HG03039 (cell line): ENCODE data around the gene KRT27.

Source experiments
- ATAC-seq: cut with Tn5 transposase; IDR thresholded peaks from one replicate; pipeline ENCODE4 v1.9.1; 2021; ENCODE audit warnings: mild to moderate bottlenecking, moderate library complexity; ENCODE audit not compliant: unreplicated experiment

Gene KRT27

DNA sequence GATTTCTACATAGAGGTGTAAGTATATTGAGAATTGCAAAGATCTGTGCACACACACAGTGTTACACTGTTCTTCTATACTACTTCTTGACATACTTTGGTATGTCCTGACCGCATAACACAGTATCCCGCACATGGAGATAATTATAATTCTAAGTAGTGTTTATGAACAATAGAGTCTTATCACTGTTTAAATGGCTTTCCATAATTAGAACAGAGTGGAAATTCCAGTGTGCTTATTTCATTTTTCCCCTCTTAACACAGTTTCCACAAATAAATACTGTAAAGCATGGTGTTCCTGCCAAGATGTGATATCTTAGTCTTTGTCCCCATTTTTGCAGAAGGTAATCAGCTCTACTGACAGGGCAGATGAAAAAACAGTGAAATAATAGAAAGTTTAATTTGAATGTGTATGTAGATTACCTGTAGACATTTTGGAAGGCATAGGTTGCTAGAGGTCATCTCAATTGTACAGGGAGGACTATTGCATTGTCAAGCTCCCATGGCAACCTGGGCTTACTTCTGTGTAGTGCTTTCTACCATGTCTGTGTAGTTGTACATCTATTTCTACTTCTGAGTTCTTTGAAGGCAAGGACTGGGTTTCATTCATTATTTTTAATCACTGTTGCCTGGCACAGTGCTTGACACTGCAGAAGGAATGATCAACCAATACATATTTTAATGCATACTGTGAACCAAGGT is 27.5 kb upstream of the KRT27 start:
- no peak for ATAC-seq

DNA sequence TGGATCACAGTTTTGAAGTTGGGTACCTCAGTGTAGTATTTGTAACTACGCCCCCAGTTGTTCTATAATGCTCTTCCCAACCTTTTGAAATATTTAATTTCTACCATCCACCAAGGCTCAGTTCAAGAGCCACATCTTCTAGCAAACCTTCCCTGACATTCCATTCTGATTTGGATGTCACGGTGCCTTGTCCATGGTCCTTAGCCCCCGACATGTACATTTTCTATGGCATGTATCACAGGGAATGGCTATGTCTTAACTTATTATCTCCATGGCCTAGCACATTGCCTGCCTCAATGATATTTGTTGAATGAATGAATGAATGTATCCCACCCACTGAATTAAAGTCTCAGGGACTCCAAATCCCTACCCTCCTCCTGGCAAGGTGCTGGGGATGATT is 23.8 kb upstream of the KRT27 start:
- ATAC-seq = no peak

DNA sequence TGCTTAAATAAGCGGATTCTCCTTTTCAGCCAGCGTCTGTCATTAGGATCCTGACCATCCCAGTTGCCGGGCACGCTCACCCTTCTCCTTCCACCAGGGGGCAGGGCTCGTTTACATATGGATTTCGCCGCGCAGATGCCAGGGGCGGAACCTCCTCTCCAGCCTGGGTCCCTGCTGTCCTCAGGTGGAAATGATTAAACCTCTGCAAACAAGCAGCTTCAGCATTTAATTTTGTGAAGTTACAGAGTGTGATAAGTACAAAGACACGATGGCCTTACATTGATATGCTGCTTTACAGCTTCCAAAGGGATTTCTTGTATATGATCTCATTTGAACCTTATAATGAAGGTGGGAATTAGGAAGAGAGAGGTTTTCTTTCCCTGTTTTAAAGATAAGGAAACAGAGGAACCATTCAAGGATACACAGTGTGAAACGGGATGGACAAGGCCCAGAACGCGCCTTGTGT is 21.3 kb upstream of the KRT27 start:
- no peak for ATAC-seq

DNA sequence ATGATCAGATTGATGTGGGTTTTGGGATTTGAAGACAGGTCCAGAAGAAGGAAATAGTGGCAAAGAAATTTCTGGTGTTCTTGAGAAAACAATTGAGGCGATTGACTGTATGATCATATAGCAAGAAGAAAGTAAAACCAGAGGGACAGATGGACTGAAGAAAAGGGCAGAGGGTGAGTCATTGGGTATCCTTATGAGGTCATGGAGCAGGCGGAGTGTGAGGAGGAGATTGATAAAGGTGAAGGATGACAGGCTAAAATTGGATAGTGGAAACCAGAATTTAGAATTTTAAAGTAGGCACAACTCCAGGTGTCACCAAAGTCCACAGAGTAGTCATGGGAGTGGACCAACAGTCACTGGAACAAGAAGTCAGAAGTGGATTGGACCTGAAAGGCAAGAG is 18.8 kb upstream of the KRT27 start:
- ATAC-seq = no peak

DNA sequence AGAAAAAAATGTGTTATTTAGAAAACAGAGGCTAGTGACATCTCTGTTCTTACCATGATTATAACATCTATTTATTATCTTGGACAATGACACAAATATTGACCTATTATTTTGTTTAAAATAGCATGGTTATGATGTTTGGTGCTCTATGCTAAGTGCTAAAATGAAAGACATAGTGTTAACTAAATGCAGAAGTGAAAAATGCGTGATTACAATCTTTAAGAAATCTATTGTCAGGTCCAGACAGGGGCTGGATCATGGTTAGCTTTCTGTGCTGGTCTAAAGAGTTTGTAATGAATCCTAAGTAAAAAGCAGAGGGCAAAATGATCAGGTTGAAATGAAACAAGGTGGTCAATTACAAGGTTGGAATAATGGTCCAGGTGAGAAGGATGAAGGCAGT is 18.0 kb upstream of the KRT27 start:
- ATAC-seq = no peak

DNA sequence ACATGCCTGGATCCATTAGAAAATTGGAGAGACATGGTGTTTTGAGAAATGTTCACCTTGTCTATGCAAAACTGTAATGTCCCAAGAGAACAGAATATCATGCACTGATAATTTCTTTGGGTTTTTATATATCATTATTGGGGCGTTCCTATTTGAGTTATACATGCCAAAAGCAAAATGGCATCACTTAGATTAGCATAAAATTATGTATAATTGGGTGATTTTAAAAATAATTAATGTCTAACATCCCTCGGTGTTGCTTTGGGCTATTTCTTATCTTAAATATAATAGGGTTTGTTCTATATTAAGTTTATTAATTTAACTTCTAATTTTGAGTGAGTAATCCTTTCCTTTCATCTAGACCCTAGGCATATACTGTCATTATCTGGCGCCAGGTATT is 17.5 kb upstream of the KRT27 start, which contains the start of gene KRT28:
KRT28 (minus strand) TSS at position 101 of the 400 bp plus-strand sequence; CDS start at position 35, 66 bp downstream.
- ATAC-seq = no peak

DNA sequence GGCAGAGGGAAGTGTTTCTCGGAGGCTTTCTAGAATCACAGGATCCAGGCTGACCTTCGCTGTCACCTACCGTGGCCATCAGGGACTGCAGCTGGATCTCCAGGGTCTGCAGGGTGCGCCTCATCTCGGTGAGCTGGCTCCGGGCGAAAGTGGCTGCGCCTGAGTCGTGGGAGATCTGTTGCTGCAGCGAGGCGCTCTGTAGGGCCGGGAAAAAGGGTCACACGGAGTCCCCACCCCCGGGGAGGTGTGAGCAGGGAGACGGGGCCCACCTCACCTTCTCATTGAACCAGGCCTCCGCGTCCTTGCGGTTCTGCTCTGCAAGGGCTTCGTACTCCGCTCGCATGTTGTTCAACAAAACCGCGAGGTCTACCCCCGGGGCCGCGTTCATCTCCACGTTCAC is 14.5 kb upstream of the KRT27 start:
- ATAC-seq = no peak

DNA sequence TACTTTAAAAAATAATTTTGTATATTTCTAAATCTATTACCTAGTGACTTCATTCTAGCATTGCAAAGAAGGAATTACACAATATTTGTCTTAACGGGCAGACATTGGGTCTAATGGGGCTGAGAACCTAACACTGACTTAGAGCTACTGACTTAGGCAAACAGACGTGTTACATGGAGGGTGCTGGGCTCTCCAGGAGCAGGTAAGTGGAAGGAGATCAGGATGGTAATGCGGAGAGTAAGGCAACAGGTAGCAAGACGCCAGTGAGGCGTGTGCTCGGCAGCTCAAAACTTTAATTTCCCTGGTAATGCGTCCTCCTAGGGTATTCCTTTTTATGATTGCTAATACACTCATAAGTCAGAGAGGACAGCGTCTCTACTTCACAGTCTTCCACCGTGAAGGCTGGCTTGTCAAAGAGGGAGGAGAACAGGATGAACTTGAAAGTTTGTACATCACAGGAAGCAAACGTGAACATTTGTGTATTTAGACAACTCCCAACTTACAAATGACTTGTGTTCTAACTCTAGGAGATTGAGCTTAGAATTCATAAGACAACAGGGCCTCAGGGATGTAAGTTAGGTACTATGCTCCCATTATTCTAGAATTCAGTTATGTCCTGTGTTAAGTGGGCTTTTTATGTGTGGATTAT is 12.8 kb upstream of the KRT27 start:
- no peak for ATAC-seq

DNA sequence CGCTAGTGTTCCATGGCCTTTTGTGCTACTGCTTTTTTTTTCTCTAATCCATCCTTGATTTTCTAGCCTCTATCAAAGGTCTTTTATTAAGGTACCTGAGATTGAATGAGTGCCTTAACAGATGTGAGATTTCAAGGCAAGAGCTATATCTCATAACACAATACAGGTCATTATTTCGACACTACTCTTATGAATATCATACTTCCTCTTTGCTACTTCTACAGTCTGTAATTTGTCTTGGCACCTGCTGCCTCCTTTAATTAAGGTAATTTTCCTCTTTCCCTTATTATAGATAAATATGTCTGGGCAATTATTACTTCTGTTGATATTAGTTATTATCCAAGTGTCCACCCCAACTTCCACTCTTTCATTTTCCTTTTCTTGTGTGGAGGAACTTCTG is 12.1 kb upstream of the KRT27 start:
- no peak for ATAC-seq

DNA sequence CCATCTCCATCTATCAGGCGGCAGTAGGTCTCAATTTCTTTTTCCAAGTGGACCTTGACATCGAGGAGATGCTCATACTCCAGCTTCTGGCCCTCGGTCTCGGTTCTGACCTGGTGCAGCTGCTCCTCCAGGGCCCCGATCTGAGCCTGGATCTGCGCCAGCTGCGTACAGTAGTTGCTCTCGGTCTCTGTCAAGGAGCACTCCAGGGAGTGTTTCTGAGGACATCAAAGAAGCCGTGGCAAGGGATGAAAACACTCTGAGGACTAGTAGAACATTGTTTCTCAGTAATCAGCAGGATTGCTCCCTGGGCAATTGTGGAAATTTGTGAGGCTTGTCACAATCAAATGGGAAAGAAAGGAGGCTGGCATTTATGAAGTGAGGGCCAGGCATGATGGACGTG is 11.5 kb upstream of the KRT27 start:
- no peak for ATAC-seq

DNA sequence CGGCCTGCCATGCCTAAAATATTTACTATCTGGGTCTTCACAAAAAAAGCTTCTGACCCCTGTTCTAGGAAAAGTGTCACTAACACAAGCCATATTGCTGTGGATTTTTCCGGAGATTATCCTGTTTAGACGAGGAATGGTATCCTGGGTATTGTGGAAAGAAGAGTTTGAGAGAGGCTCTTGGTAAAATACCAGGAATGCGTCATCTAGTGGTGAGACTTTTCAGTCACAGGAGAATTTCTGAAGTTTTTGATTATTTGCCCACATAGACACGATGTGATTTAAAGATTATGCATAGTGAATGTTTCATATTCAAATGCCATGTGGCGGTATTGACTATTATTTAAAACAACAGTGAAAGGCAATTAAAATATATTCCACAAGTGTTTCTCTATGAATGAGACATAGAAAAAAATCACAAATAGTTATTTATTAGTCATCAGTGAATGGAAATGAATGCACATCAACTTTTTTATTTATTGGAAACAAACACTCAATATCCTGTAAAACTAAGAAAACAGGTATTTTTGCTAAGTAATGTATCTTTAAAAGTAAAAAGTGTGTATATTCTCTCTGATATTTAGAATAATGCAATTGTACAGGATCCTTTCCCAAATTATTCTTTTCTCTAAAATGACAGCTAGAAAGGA is 9.6 kb upstream of the KRT27 start:
- no peak for ATAC-seq

DNA sequence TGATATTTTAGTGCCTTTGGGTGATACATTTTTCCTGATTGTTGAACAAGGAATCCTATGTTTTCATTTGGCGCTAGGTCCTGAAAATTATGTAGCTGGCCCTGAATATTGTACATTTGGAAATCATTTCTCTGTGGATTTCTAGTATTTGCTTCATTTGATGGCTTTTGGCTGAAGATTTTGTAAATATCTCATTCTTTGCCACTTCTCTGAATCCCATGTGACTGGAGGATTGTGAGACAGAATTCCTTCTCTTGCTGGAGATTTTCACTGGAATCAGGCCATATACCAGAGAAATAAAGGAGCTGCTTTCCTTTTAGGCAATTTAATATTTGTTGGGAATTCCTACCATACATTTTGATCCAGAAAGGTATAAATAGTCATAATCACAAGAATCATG is 8.8 kb upstream of the KRT27 start:
- no peak for ATAC-seq

DNA sequence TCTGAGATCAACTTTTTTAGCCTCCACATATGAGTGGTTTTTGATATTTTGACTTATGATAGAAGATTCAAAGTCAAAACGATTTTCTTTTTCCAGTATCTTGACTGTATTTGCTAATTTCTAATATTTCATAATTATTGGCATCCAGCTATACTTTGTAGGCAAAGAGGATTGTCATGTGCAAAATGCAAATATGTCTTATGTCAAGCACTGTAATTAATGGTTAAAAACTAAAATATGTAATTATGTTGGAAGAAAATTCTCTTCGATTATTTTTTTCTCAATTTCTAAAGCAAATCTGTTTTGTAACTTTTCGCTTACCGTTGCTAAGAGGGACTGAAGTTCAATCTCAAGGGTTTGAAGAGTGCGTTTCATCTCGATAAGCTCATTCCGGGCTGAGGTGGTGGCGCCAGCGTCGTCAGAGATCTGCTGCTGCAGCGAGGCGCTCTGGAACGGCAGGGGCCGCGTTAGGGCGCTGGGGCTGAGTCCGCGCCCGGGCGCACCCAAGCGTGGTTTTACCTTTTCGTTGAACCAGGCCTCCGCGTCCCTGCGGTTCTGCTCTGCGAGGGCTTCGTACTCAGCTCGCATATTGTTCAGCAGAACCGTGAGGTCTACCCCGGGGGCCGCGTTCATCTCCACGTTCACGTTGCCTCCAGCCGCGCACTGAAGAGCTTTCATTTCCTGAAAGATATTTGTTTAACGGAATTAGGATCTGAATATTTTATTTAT is 3.0 kb downstream of the KRT27 start:
- ATAC-seq = no peak

DNA sequence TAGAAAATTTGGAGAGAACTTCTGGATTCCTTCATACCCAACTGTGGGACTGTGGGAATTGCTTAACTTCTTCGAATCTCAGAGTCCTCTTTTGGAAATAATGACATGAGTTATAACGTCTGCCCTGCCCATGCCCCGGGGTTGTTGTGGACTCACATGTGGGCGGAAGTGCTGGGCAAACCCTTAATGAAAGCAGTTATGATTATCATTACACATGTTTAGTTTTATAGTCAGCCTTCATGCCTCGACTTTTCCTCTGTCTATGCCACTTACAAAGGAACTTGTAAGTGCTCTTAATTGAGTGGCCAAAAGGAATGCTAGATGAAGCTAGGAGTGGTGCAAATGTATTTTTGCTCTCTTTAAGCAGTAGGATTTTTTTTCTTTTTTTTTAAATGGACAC is 3.9 kb downstream of the KRT27 start:
- no peak for ATAC-seq

DNA sequence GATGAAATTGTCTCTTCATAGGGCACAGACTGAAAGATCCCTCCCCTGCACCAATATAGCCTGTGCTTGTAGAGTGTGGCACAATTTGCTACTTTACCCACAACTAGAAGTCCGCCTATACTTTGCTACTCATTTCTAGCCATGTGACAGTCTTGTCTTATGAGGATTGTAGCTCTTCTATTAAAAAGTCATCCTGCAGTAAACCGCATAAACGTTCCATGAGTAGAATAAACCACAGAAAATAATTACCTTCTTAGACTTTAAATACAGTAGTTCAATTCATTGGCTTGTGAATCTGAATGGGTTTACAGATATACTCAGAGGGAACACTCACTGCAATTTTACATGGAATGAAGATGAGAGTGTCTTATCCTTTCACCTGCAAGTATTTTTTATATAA is 4.4 kb downstream of the KRT27 start:
- no peak for ATAC-seq

DNA sequence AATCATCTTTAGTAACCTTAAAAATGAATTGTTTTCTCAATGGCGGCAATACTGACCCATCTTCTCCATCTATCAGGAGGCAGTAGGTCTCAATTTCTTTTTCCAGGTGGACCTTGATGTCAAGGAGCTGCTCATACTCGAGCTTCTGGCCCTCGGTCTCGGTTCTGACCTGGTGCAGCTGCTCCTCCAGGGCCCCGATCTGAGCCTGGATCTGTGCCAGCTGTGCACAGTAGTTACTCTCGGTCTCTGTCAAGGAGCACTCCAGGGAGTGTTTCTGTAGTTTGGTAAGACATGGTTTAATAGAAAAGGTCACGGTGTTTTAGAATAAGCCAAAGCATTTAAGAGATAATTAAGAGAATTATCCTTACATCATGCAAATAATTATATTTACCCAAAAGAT is 4.9 kb downstream of the KRT27 start:
- no peak for ATAC-seq

DNA sequence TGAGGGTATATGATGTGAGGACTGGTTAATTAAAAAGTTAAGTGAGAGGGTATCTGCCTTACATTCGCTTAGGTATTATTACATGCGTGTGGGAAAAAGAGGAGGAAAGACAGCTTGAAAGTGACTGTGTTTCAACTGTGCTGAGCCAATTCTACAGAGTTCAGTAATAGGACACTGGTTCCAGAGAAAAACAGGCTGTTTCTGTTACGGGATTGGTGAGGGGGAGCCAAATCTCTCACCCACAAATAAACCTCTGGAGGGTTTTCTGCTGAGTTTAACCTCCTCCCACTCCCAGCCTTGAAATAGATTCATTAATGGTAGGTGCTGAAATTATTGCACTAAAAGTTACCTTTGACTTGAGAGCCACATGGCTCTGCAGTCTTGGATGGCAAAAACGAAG is 6.4 kb downstream of the KRT27 start:
- no peak for ATAC-seq

DNA sequence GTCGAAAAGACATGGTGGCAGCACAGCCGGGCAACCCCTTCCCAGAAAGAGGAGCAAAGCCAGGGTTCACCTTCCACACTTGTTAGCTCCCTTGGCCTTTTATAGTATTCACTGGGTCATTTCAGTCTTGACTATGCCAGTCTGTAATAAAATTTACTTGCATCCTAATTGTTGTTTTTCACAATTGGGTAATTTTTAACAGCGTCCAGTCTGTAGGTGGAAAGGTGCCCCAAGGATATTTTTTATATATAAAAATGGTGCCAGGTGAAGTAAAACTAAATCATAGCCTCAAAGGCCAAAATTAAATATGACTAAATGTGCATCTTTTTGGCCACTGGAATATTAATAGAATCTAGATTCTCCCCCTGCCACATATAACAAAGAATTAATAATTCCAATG is 10.2 kb downstream of the KRT27 start, which contains the start of gene KRT26:
KRT26 (minus strand) TSS at position 101 of the 400 bp plus-strand sequence; CDS start at position 13, 88 bp downstream.
- no peak for ATAC-seq

DNA sequence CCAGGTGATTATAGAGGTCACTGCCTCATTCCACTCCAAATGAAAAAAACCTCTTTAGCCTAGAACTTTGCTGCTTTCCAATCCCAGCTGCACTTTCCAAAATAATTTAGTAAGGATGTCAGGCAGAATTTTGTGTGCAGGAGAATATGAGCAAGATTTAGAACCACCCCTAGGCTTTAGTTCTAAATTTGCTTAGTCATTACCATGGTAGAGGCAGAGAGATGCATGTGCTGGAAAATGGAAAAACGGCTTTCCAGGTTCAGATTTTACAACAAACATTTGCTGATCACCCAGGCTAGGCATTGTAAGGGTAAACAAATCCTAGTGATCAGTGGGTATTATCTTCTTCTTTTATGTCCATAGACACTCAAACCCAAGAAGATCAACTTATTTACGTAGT is 16.7 kb downstream of the KRT27 start:
- no peak for ATAC-seq

DNA sequence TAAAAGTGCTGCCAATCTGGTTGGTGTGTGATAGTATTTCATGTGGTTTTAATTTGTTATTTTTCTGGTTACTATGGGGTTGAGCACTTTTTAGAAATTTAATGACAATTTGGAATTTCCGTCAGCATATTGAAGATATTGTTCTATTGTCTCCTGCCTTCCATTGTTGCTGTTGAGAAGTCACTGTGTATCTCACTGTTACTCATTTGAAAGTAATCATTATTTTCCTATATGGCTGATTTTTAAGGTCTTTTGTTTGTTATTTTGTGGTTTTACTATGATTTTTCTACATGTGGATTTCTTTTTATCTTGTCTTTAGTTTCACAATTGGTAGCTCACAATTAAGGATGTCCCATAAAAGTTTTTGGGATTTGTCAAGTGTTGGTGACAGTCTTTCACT is 18.6 kb downstream of the KRT27 start:
- ATAC-seq = no peak
